ENCODE data around the gene GTPBP8. TPM values are rescaled to one million over a fixed set of nuclear protein-coding genes. Genes with fewer than 3 reads are reported as not detected.

Gene GTPBP8
- total RNA-seq, 1 donor from 2014 or later = 25.7 TPM

- Histone ChIP-seq H3K9me3 (ENCODE audit: insufficient read depth, low read depth, low read length) (no peaks in the 10 kb centered on the region), H3K4me1 (ENCODE audit: insufficient read depth, low read length) (no peaks in the 10 kb centered on the region), H3K79me2 (ENCODE audit: insufficient read depth, low read length) (no peaks in the 10 kb centered on the region), H3K4me3 (ENCODE audit: insufficient read depth, low read depth, low read length) (no peak overlapping the region), H3K4me2 (ENCODE audit: low read length) (no peak overlapping the region), H3K27me3 (ENCODE audit: insufficient read depth, low read length) (no peaks in the 10 kb centered on the region), H4K20me1 (ENCODE audit: insufficient read depth, low read length) (no peaks in the 10 kb centered on the region), H3K9ac (ENCODE audit: low read length) (no peak overlapping the region), H2AFZ (ENCODE audit: low read depth, low read length) (no peak overlapping the region), H3K36me3 (ENCODE audit: insufficient read depth, low read length) (no peaks in the 10 kb centered on the region), H3K27ac (ENCODE audit: low read depth, low read length) (no peak overlapping the region)
- Mint-ChIP-seq H3K27ac (ENCODE audit: unreplicated experiment) (no peak overlapping the region), H3K27me3 (ENCODE audit: low read depth, unreplicated experiment) (no peaks in the 10 kb centered on the region), H3K9me3 (ENCODE audit: unreplicated experiment) (no peaks in the 10 kb centered on the region), H3K36me3 (ENCODE audit: low read depth, unreplicated experiment) (no peaks in the 10 kb centered on the region), H3K4me3 (ENCODE audit: unreplicated experiment) (no peak overlapping the region), H3K4me1 (ENCODE audit: low read depth, unreplicated experiment) (peaks cover 4% of the 10 kb centered on the region)
- peak; percentile 94 for TF ChIP-seq CTCF (IDR thresholded peaks at IDR 0.05; ENCODE audit: insufficient read depth, low read depth, low read length)
- no peak for TF ChIP-seq EZH2 (IDR thresholded peaks at IDR 0.05; ENCODE audit: insufficient read depth, low read length)
- no peak for FAIRE-seq
- DNase-seq (ENCODE audit: low read depth) = peak; percentile 19
These were observed 44.7 kb downstream of the GTPBP8 start for GRCh38 chr3:113035387-113035982.

GRCh38 chr3:113038328-113038727 lies 47.5 kb downstream of the GTPBP8 start:
- DNase-seq (ENCODE audit: low read depth) (no peak), FAIRE-seq (no peak)
- Histone ChIP-seq H3K27ac (ENCODE audit: low read depth, low read length) (no peak overlapping the region), H3K9ac (ENCODE audit: low read length) (no peak overlapping the region), H2AFZ (ENCODE audit: low read depth, low read length) (no peak overlapping the region), H4K20me1 (ENCODE audit: insufficient read depth, low read length) (no peaks in the 10 kb centered on the region), H3K4me3 (ENCODE audit: insufficient read depth, low read depth, low read length) (no peak overlapping the region), H3K27me3 (ENCODE audit: insufficient read depth, low read length) (no peaks in the 10 kb centered on the region), H3K9me3 (ENCODE audit: insufficient read depth, low read depth, low read length) (no peaks in the 10 kb centered on the region), H3K79me2 (ENCODE audit: insufficient read depth, low read length) (no peaks in the 10 kb centered on the region), H3K4me2 (ENCODE audit: low read length) (no peak overlapping the region), H3K36me3 (ENCODE audit: insufficient read depth, low read length) (no peaks in the 10 kb centered on the region), H3K4me1 (ENCODE audit: insufficient read depth, low read length) (no peaks in the 10 kb centered on the region)
- Mint-ChIP-seq H3K4me3 (ENCODE audit: unreplicated experiment) (no peak overlapping the region), H3K9me3 (ENCODE audit: unreplicated experiment) (no peaks in the 10 kb centered on the region), H3K36me3 (ENCODE audit: low read depth, unreplicated experiment) (no peaks in the 10 kb centered on the region), H3K4me1 (ENCODE audit: low read depth, unreplicated experiment) (peaks cover 4% of the 10 kb centered on the region), H3K27me3 (ENCODE audit: low read depth, unreplicated experiment) (no peaks in the 10 kb centered on the region), H3K27ac (ENCODE audit: unreplicated experiment) (no peak overlapping the region)
- no peak for TF ChIP-seq EZH2 (IDR thresholded peaks at IDR 0.05; ENCODE audit: insufficient read depth, low read length)
- no peak for TF ChIP-seq CTCF (IDR thresholded peaks at IDR 0.05; ENCODE audit: insufficient read depth, low read depth, low read length)

- Histone ChIP-seq H3K4me1 (ENCODE audit: insufficient read depth, low read length) (no peaks in the 10 kb centered on the region), H3K79me2 (ENCODE audit: insufficient read depth, low read length) (no peaks in the 10 kb centered on the region), H2AFZ (ENCODE audit: low read depth, low read length) (no peak overlapping the region), H3K27ac (ENCODE audit: low read depth, low read length) (no peak overlapping the region), H3K9me3 (ENCODE audit: insufficient read depth, low read depth, low read length) (no peaks in the 10 kb centered on the region), H3K4me3 (ENCODE audit: insufficient read depth, low read depth, low read length) (no peak overlapping the region), H4K20me1 (ENCODE audit: insufficient read depth, low read length) (no peaks in the 10 kb centered on the region), H3K27me3 (ENCODE audit: insufficient read depth, low read length) (no peaks in the 10 kb centered on the region), H3K36me3 (ENCODE audit: insufficient read depth, low read length) (no peaks in the 10 kb centered on the region), H3K4me2 (ENCODE audit: low read length) (no peak overlapping the region), H3K9ac (ENCODE audit: low read length) (no peak overlapping the region)
- DNase-seq (ENCODE audit: low read depth) (no peak), FAIRE-seq (no peak)
- no peak overlapping the region for H3K27ac Mint-ChIP-seq (ENCODE audit: unreplicated experiment)
- H3K36me3 Mint-ChIP-seq (ENCODE audit: low read depth, unreplicated experiment) = no peaks in the 10 kb centered on the region
- no peak overlapping the region for H3K4me3 Mint-ChIP-seq (ENCODE audit: unreplicated experiment)
- H3K27me3 Mint-ChIP-seq (ENCODE audit: low read depth, unreplicated experiment) = no peaks in the 10 kb centered on the region
- no peaks in the 10 kb centered on the region for H3K9me3 Mint-ChIP-seq (ENCODE audit: unreplicated experiment)
- peaks cover 4% of the 10 kb centered on the region for H3K4me1 Mint-ChIP-seq (ENCODE audit: low read depth, unreplicated experiment)
- TF ChIP-seq CTCF (IDR thresholded peaks at IDR 0.05; ENCODE audit: insufficient read depth, low read depth, low read length) (no peak), EZH2 (IDR thresholded peaks at IDR 0.05; ENCODE audit: insufficient read depth, low read length) (no peak)
These were observed 48.8 kb downstream of the GTPBP8 start for GRCh38 chr3:113039546-113039945.

All from astrocyte (in vitro differentiated cells and primary cell).